ENCODE results near the gene ZNF883. TPM values are rescaled to one million over a fixed set of nuclear protein-coding genes. Genes with fewer than 3 reads are reported as not detected.
"Not testable (repeated sequence)": the region's sequence is repeated elsewhere in the genome, so short reads cannot be mapped to it uniquely, and the experiment has no call there.

ZNF883 gene
- total RNA-seq (1 to 10 TPM in 2 of 5 experiments, under 1 TPM in 1, not detected in 2; 0.64 to 2.1 (median 1.1) TPM), polyA plus RNA-seq (1 to 10 TPM in 1 of 2 donors, under 1 TPM in 1; 0.76 to 1.4 TPM), total RNA-seq (0.94 reads per million)

DNA sequence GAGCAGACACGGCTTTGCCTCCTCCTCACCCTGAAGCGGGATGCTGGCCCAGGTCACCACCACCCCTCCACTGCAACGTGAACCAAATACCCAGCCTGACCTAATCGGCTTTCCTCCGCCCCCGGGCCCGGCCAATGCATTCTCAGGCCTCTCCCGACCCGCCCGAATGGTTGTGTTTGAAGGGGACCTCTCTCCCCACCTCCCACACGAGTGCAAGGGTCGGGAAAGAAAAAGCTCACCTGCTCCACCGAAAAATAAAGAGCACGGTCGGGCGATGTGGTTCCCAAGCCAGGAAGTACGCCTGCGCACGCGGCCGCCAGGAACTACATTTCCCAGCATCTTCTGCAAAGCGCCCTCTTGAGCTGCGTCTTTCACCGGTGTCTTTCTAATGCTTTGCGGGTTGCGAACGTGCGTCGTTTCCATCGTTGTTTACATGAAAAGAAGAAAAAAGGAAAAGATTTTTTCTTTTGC lies at the start of gene ZNF883:
Gene ZNF883 (minus strand): TSS at position 282 of the 471 bp plus-strand sequence.
- Mint-ChIP-seq H3K36me3 (peaks cover 0 to 24% (median 16%) of the 10 kb centered on the region in 5 donors), H3K4me3 (peak within 1 kb of the TSS in 9 of 10 donors; percentile 63 to 86 (median 79)), H3K9me3 (peaks cover 0 to 94% (median 51%) of the 10 kb centered on the region in 11 donors), H3K4me1 (peaks cover 0 to 4% (median 0%) of the 10 kb centered on the region in 7 donors), H3K27me3 (peaks cover 6 to 42% (median 35%) of the 10 kb centered on the region in 5 donors), H3K27ac (peak within 1 kb of the TSS in 3 of 9 donors; percentile 45 to 84 (median 60))
- intact Hi-C loops (cut with micrococcal nuclease), result no loop called here
- POLR2A ChIA-PET, result no interaction called here
- Histone ChIP-seq H3K4me1 (ENCODE audit: control insufficient read depth in 2 of 2, insufficient read depth in 2 of 2, low read length in 2 of 2) (no peaks in the 10 kb centered on the region), H3K27ac (ENCODE audit: low read depth, low read length) (no peak within 1 kb of the TSS), H3K4me3 (ENCODE audit: low read length) (peak within 1 kb of the TSS; percentile 34), H3K36me3 (ENCODE audit: control insufficient read depth in 2 of 3, insufficient read depth in 3 of 3, low read length in 3 of 3) (no peaks in the 10 kb centered on the region), H3K27me3 (ENCODE audit: control insufficient read depth in 2 of 2, insufficient read depth in 2 of 2, low read length in 2 of 2) (no peaks in the 10 kb centered on the region), H3K9me3 (ENCODE audit: control insufficient read depth in 2 of 3, low read length in 3 of 3) (peaks cover 0 to 17% (median 0%) of the 10 kb centered on the region in 3 experiments)
- ATAC-seq (peak; percentile 64), DNase-seq (peak in 8 of 9 donors; percentile 7 to 52 (median 34))
- CTCF ChIA-PET, result no interaction called here

DNA sequence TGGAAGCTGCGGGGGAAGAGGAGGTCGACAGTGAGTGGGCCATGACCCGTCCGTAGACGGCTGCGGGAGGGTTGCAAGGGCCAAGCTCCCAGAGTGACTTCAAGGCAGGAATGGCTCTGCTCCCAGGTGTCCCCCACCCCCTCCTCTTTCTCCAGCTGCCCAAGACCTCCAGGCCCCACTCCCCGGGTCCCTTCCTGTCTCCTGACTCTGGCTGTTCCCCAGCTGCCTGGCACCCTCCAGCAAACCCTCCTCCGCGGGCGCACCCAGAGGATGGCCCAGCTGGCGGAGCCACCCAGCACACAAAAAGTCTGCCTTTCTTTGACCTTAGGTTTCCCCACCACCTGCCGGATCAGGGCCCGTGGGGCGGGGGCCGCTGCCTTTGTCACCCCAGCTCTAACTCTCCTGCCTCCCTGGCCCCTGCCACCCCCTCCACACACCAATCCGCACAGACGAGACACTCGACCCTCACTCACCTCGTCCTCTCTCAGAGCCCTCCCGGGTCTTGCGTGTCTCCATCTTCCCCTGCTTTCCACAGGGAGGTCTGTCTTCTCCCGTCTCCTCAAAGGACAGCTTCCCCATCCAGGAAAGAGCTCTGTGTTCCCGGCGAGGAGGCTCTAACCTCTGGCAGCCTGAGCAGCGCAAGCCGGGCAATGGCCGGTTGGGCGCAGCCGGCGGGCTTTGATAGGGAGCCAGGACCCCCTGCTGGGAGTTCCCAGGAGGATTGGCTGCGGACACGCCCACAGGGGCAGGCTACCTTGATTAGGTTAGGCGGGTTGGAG lies 49.3 kb upstream of the ZNF883 start:
- H3K4me1 Mint-ChIP-seq; POLR2A ChIA-PET; H3K36me3 Mint-ChIP-seq; intact Hi-C loops (cut with micrococcal nuclease); H3K4me3 ChIP-seq (ENCODE audit: low read length); H3K4me3 Mint-ChIP-seq; H3K4me1 ChIP-seq (ENCODE audit: control insufficient read depth in 2 of 2, insufficient read depth in 2 of 2, low read length in 2 of 2); ATAC-seq; CTCF ChIA-PET; H3K27ac Mint-ChIP-seq; H3K36me3 ChIP-seq (ENCODE audit: control insufficient read depth in 2 of 3, insufficient read depth in 3 of 3, low read length in 3 of 3); H3K27ac ChIP-seq (ENCODE audit: low read depth, low read length): not testable (repeated sequence)
- H3K9me3 Mint-ChIP-seq, result peaks cover 0 to 19% (median 7%) of the 10 kb centered on the region in 11 donors
- H3K9me3 ChIP-seq (ENCODE audit: control insufficient read depth in 2 of 3, low read length in 3 of 3), result peaks cover 0 to 34% (median 12%) of the 10 kb centered on the region in 3 experiments
- DNase-seq, result peak in 3 of 9 donors; percentile 3 to 25 (median 21)
- peaks cover 0 to 20% (median 13%) of the 10 kb centered on the region in 5 donors for H3K27me3 Mint-ChIP-seq
- H3K27me3 ChIP-seq (ENCODE audit: control insufficient read depth in 2 of 2, insufficient read depth in 2 of 2, low read length in 2 of 2), result peaks cover 0 to 12% of the 10 kb centered on the region in 2 donors

DNA sequence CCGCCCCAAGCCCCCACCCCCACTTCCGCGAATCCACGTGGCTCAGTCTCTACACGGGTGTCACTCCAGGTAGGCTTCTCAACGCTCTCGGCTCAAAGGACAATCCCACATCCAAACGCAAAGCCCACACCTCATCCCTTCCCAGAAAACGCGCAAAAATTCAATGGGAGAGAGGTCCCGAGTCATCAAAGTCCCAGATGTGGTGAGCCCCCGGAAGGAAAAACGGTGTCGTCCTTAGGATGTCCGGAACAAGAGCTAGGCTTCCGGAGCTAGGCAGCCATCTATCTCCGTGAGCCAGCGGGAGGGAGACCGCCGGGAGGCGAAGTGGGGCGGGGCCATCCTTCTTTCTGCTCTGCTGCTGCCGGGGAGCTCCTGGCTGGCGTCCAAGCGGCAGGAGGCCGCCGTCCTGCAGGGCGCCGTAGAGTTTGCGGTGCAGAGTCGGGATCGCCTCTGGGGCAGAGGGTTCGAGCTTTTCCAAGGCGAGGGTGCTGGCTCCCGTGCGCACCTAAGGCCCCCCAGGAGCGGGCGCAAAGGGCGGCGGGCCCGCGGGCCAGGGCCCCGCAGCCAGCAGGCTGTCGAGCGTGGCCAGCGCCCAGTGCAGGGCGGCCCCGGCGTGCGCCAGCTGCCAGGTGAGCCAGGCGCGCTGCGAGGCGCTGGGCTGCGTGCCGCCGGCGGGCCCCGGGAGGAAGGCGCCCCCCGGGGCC lies 47.7 kb upstream of the ZNF883 start:
- Mint-ChIP-seq H3K27ac (peak overlapping the region in 1 of 9 donors; percentile 58), H3K9me3 (peaks cover 0 to 19% (median 7%) of the 10 kb centered on the region in 11 donors), H3K27me3 (peaks cover 0 to 20% (median 13%) of the 10 kb centered on the region in 5 donors), H3K4me3 (peak overlapping the region in 5 of 10 donors; percentile 16 to 70 (median 58))
- DNase-seq, result peak in 3 of 9 donors; percentile 16 to 25 (median 17)
- H3K36me3 ChIP-seq (ENCODE audit: control insufficient read depth in 2 of 3, insufficient read depth in 3 of 3, low read length in 3 of 3); H3K4me3 ChIP-seq (ENCODE audit: low read length); H3K27ac ChIP-seq (ENCODE audit: low read depth, low read length); H3K4me1 Mint-ChIP-seq; H3K36me3 Mint-ChIP-seq; ATAC-seq; intact Hi-C loops (cut with micrococcal nuclease); POLR2A ChIA-PET; H3K4me1 ChIP-seq (ENCODE audit: control insufficient read depth in 2 of 2, insufficient read depth in 2 of 2, low read length in 2 of 2): not testable (repeated sequence)
- Histone ChIP-seq H3K27me3 (ENCODE audit: control insufficient read depth in 2 of 2, insufficient read depth in 2 of 2, low read length in 2 of 2) (peaks cover 0 to 12% of the 10 kb centered on the region in 2 donors), H3K9me3 (ENCODE audit: control insufficient read depth in 2 of 3, low read length in 3 of 3) (peaks cover 0 to 50% (median 19%) of the 10 kb centered on the region in 3 experiments)
- CTCF ChIA-PET, result interaction anchor here (0.7 kb wide), 1 partner anchor 35 kb away, joined by 4 read pairs; no protein-coding TSS in a partner anchor

DNA sequence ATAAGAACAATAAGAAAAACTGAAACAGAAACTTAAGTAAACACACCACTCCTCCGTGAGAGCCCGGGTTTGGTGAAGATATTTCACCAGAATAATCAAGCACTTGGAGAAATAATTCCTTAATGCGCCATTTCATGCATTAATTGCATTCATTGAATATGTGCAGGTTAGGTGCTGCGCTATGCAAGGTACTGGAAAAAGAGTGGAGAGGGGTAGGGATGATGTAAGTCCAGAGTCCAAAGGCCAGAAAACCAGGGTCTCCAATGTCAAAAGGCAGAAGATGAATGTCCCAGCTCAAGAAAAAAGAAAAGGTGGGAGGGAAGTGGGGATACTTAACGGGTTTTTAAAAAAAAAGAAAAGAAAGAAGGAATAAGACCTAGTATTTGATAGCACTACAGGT lies 45.2 kb upstream of the ZNF883 start:
- no peaks in the 10 kb centered on the region for H3K36me3 ChIP-seq (ENCODE audit: control insufficient read depth in 2 of 3, insufficient read depth in 3 of 3, low read length in 3 of 3)
- ChIA-PET POLR2A (no interaction called here), CTCF (no interaction called here)
- DNase-seq (no peak), ATAC-seq (no peak)
- intact Hi-C loops (cut with micrococcal nuclease), result no loop called here
- peaks cover 0 to 59% (median 24%) of the 10 kb centered on the region in 3 experiments for H3K9me3 ChIP-seq (ENCODE audit: control insufficient read depth in 2 of 3, low read length in 3 of 3)
- peak overlapping the region; percentile 98 for H3K4me3 ChIP-seq (ENCODE audit: low read length)
- H3K36me3 Mint-ChIP-seq, result peaks cover 0 to 9% (median 4%) of the 10 kb centered on the region in 5 donors
- H3K27ac Mint-ChIP-seq, result no peak overlapping the region
- H3K4me1 Mint-ChIP-seq, result peaks cover 0 to 6% (median 0%) of the 10 kb centered on the region in 7 donors
- H3K27me3 ChIP-seq (ENCODE audit: control insufficient read depth in 2 of 2, insufficient read depth in 2 of 2, low read length in 2 of 2), result peaks cover 0 to 12% of the 10 kb centered on the region in 2 donors
- H3K27me3 Mint-ChIP-seq, result peaks cover 0 to 20% (median 13%) of the 10 kb centered on the region in 5 donors
- no peak overlapping the region for H3K27ac ChIP-seq (ENCODE audit: low read depth, low read length)
- H3K4me3 Mint-ChIP-seq, result no peak overlapping the region
- H3K4me1 ChIP-seq (ENCODE audit: control insufficient read depth in 2 of 2, insufficient read depth in 2 of 2, low read length in 2 of 2), result no peaks in the 10 kb centered on the region
- H3K9me3 Mint-ChIP-seq, result peaks cover 0 to 19% (median 7%) of the 10 kb centered on the region in 11 donors

DNA sequence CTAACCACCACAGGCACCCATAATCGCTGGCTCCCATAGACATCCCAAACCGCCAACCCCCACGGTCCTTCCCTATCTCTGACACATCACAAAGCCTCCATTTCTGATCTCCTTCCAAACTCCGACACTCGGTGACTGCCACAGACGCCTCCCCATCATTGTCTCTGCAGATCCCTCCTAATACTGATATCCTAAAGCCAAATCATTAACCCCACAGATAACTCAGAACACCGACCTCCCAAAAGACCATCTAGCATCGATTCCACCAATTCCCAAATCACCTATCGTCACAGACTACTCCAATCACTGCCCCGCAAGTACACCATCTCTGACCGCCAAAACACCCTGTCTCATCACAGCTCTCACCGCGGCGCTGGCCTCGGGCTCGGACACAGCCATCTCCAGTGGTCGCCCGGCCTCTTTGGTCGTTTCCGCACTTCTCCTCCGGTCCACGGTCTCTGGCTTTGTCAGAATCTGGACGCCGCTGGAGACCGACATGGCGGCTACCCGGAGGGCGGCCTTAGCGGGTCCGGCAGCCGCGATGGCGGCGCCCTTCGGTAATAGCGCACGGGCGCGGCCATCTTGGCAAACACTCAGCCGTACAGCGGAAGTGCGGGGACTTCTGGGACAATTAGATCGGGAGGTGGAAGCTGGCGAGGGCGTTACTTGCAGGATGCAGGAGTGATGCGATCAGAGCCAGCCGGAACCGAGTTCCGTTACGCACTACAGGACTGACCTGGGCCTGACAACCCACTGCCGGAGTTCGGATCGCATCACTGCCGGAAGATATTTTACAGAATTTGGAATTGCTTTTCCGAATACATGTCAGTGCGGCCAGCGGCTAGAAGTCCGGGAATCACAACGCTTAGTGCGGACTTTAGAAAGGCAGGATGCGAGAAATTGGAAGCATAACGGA lies 44.5 kb upstream of the ZNF883 start, which contains the start of gene ZFP37:
Gene ZFP37 (minus strand): TSS at position 534 of the 916 bp plus-strand sequence. CDS start 36 bp downstream, at position 498.
- H3K4me1 ChIP-seq (ENCODE audit: control insufficient read depth in 2 of 2, insufficient read depth in 2 of 2, low read length in 2 of 2), result no peaks in the 10 kb centered on the region
- Mint-ChIP-seq H3K4me1 (peaks cover 0 to 6% (median 0%) of the 10 kb centered on the region in 7 donors), H3K36me3 (peaks cover 0 to 9% (median 4%) of the 10 kb centered on the region in 5 donors), H3K27ac (no peak within 1 kb of the TSS), H3K4me3 (no peak within 1 kb of the TSS), H3K9me3 (peaks cover 0 to 19% (median 7%) of the 10 kb centered on the region in 11 donors), H3K27me3 (peaks cover 0 to 20% (median 13%) of the 10 kb centered on the region in 5 donors)
- DNase-seq, result peak; percentile 41 to 79 (median 56)
- peak; percentile 96 for ATAC-seq
- peaks cover 0 to 64% (median 28%) of the 10 kb centered on the region in 3 experiments for H3K9me3 ChIP-seq (ENCODE audit: control insufficient read depth in 2 of 3, low read length in 3 of 3)
- peaks cover 0 to 9% of the 10 kb centered on the region in 2 donors for H3K27me3 ChIP-seq (ENCODE audit: control insufficient read depth in 2 of 2, insufficient read depth in 2 of 2, low read length in 2 of 2)
- peaks cover 0 to 3% (median 0%) of the 10 kb centered on the region in 3 experiments for H3K36me3 ChIP-seq (ENCODE audit: control insufficient read depth in 2 of 3, insufficient read depth in 3 of 3, low read length in 3 of 3)
- intact Hi-C loops (cut with micrococcal nuclease), result no loop called here
- H3K4me3 ChIP-seq (ENCODE audit: low read length), result peak within 1 kb of the TSS; percentile 98
- peak within 1 kb of the TSS; percentile 41 for H3K27ac ChIP-seq (ENCODE audit: low read depth, low read length)
- CTCF ChIA-PET, result no interaction called here
- POLR2A ChIA-PET, result interaction anchor here (0.6 kb wide), 1 partner anchor 339 kb away, joined by 3 read pairs; the partner anchor contains the start of gene INIP
